ENCODE measurements around the gene RAMAC. TPM values are rescaled to one million over a fixed set of nuclear protein-coding genes. Genes with fewer than 3 reads are reported as not detected.

RAMAC gene
- polyA plus RNA-seq, 1 of the 3 experiments (the other 2 are of a cell fraction), result 25.9 TPM

GRCh38 chr15:82943176-82943575 is 42.8 kb upstream of the RAMAC start:
- Histone ChIP-seq H3K4me1 (ENCODE audit: control insufficient read depth in 1 of 2, insufficient read depth in 2 of 2, low read depth in 1 of 2, low read length in 1 of 2) (no peaks in the 10 kb centered on the region), H3K36me3 (replicated peaks in 1 of 2; ENCODE audit: control insufficient read depth in 1 of 2, insufficient read depth in 2 of 2, low read length in 1 of 2) (no peaks in the 10 kb centered on the region), H3K27me3 (ENCODE audit: insufficient read depth) (no peaks in the 10 kb centered on the region), H3K4me2 (no peak overlapping the region), H3K27ac (ENCODE audit: low read depth in 2 of 2, low read length in 1 of 2) (no peak overlapping the region), H2AFZ (ENCODE audit: low read depth) (no peak overlapping the region), H3K4me3 (ENCODE audit: low read depth in 2 of 2, low read length in 1 of 2) (no peak overlapping the region), H3K9ac (no peak overlapping the region), H3K9me2 (no peaks in the 10 kb centered on the region), H3K9me3 (no peaks in the 10 kb centered on the region), H3K79me2 (ENCODE audit: insufficient read depth) (no peaks in the 10 kb centered on the region), H4K20me1 (ENCODE audit: insufficient read depth) (no peaks in the 10 kb centered on the region), H3F3A (replicated peaks; ENCODE audit: insufficient read depth) (no peaks in the 10 kb centered on the region)
- DNase-seq, result no peak
- POLR2A ChIA-PET, result interaction anchor here (0.5 kb wide), 1 partner anchor 31 kb away, joined by 3 read pairs; no protein-coding TSS in a partner anchor
- CTCF ChIA-PET, result interaction anchor here (0.8 to 1.1 kb wide), 3 partner anchors 10 to 93 kb away, joined by 3 read pairs; no protein-coding TSS in a partner anchor
- TF ChIP-seq, protein P1, sequence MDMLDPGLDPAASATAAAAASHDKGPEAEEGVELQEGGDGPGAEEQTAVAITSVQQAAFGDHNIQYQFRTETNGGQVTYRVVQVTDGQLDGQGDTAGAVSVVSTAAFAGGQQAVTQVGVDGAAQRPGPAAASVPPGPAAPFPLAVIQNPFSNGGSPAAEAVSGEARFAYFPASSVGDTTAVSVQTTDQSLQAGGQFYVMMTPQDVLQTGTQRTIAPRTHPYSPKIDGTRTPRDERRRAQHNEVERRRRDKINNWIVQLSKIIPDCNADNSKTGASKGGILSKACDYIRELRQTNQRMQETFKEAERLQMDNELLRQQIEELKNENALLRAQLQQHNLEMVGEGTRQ (IDR thresholded peaks at IDR 0.05; ENCODE audit: borderline replicate concordance, low read depth, low read length), result no peak
- TF ChIP-seq NFIC (IDR thresholded peaks at IDR 0.05; ENCODE audit: borderline replicate concordance) (no peak), TCF12 (IDR thresholded peaks at IDR 0.05) (no peak), ELF1 (IDR thresholded peaks at IDR 0.05) (no peak), MEF2A (IDR thresholded peaks at IDR 0.05; ENCODE audit: borderline replicate concordance, low read depth) (no peak), TEAD4 (IDR thresholded peaks at IDR 0.05; ENCODE audit: borderline replicate concordance, insufficient read depth) (no peak), GABPA (IDR thresholded peaks at IDR 0.05; ENCODE audit: low read depth) (no peak), POLR2AphosphoS5 (IDR thresholded peaks at IDR 0.05; ENCODE audit: low read depth, low read length) (no peak), FOXM1 (IDR thresholded peaks at IDR 0.05; ENCODE audit: low read depth) (no peak), SMC3 (IDR thresholded peaks at IDR 0.05; ENCODE audit: low read depth, low read length) (no peak), CHD2 (IDR thresholded peaks at IDR 0.05; ENCODE audit: low read length, partially characterized antibody) (no peak), SIN3A (IDR thresholded peaks at IDR 0.05; ENCODE audit: borderline replicate concordance, low read depth, low read length) (no peak), YY1 (IDR thresholded peaks at IDR 0.05; ENCODE audit: low read depth) (no peak), CTCF (IDR thresholded peaks at IDR 0.05) (no peak), RCOR1 (IDR thresholded peaks at IDR 0.05; ENCODE audit: low read length) (no peak)
- TF ChIP-seq, protein P2, sequence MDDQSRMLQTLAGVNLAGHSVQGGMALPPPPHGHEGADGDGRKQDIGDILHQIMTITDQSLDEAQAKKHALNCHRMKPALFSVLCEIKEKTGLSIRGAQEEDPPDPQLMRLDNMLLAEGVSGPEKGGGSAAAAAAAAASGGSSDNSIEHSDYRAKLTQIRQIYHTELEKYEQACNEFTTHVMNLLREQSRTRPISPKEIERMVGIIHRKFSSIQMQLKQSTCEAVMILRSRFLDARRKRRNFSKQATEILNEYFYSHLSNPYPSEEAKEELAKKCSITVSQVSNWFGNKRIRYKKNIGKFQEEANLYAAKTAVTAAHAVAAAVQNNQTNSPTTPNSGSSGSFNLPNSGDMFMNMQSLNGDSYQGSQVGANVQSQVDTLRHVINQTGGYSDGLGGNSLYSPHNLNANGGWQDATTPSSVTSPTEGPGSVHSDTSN (IDR thresholded peaks at IDR 0.05), result no peak
- TF ChIP-seq, protein P3, sequence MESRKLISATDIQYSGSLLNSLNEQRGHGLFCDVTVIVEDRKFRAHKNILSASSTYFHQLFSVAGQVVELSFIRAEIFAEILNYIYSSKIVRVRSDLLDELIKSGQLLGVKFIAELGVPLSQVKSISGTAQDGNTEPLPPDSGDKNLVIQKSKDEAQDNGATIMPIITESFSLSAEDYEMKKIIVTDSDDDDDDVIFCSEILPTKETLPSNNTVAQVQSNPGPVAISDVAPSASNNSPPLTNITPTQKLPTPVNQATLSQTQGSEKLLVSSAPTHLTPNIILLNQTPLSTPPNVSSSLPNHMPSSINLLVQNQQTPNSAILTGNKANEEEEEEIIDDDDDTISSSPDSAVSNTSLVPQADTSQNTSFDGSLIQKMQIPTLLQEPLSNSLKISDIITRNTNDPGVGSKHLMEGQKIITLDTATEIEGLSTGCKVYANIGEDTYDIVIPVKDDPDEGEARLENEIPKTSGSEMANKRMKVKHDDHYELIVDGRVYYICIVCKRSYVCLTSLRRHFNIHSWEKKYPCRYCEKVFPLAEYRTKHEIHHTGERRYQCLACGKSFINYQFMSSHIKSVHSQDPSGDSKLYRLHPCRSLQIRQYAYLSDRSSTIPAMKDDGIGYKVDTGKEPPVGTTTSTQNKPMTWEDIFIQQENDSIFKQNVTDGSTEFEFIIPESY (IDR thresholded peaks at IDR 0.05; ENCODE audit: borderline replicate concordance, low read depth), result no peak
- 76% methylated on average over 3 of the region's 3 CpGs for WGBS (ENCODE audit: low lambda C conversion rate)

Measured in SK-N-SH (cell line).